Hepatocyte (in vitro differentiated cells): ENCODE measurements around the gene ASB4.

Source experiments
- CTCF ChIP-seq: fragments of 200-600 bp; sonication (generic); IDR thresholded peaks from 2 replicates; pipeline ENCODE4 v1.5.1; 2016; ENCODE audit warnings: antibody characterized with exemption, mild to moderate bottlenecking; ENCODE audit not compliant: poor library complexity
- EZH2 ChIP-seq: fragments of 200-600 bp; sonication (generic); IDR thresholded peaks from 2 replicates; pipeline ENCODE4 v1.6.1; 2016; ENCODE audit warnings: antibody characterized with exemption, mild to moderate bottlenecking, borderline replicate concordance

- TF ChIP-seq CTCF (no peak), EZH2 (no peak)
Measured at GRCh38 chr7:95467912-95468607, 17.7 kb upstream of the ASB4 start.
